Measurements from ENCODE around the gene ANKRD63. TPM values are rescaled to one million over a fixed set of nuclear protein-coding genes. Genes with fewer than 3 reads are reported as not detected.

The ANKRD63 gene
- total RNA-seq (ENCODE audit: low replicate concordance): not detected in 2 replicates

GRCh38 chr15:40282869-40283614 is at the start of gene ANKRD63:
TSS of gene ANKRD63 (minus strand) at chr15:40283064. CDS start at chr15:40282586, 478 bp downstream.
- peak within 1 kb of the TSS; percentile 37 for H3K4me3 ChIP-seq (ENCODE audit: low read depth, low read length)
- TF ChIP-seq CTCF (IDR thresholded peaks at IDR 0.05; ENCODE audit: insufficient read depth, low read length): no peak
- no peak for DNase-seq (ENCODE audit: low read depth)

- no peak overlapping the region for H3K4me3 ChIP-seq (ENCODE audit: low read depth, low read length)
- no peak for TF ChIP-seq CTCF (IDR thresholded peaks at IDR 0.05; ENCODE audit: insufficient read depth, low read length)
- DNase-seq (ENCODE audit: low read depth): no peak
Measured at GRCh38 chr15:40332113-40332781, 49.4 kb upstream of the ANKRD63 start.

GRCh38 chr15:40331637-40332036 is 48.8 kb upstream of the ANKRD63 start:
- TF ChIP-seq CTCF (IDR thresholded peaks at IDR 0.05; ENCODE audit: insufficient read depth, low read length): no peak
- no peak for DNase-seq (ENCODE audit: low read depth)
- no peak overlapping the region for H3K4me3 ChIP-seq (ENCODE audit: low read depth, low read length)

- DNase-seq (ENCODE audit: low read depth): no peak
- H3K4me3 ChIP-seq (ENCODE audit: low read depth, low read length): no peak overlapping the region
- TF ChIP-seq CTCF (IDR thresholded peaks at IDR 0.05; ENCODE audit: insufficient read depth, low read length): no peak
Measured at GRCh38 chr15:40331026-40331425, 48.2 kb upstream of the ANKRD63 start.

GRCh38 chr15:40330368-40330836 is 47.5 kb upstream of the ANKRD63 start:
- DNase-seq (ENCODE audit: low read depth): peak; percentile 45
- no peak for TF ChIP-seq CTCF (IDR thresholded peaks at IDR 0.05; ENCODE audit: insufficient read depth, low read length)
- no peak overlapping the region for H3K4me3 ChIP-seq (ENCODE audit: low read depth, low read length)

GRCh38 chr15:40329804-40330203 is 46.9 kb upstream of the ANKRD63 start:
- TF ChIP-seq CTCF (IDR thresholded peaks at IDR 0.05; ENCODE audit: insufficient read depth, low read length): no peak
- no peak for DNase-seq (ENCODE audit: low read depth)
- H3K4me3 ChIP-seq (ENCODE audit: low read depth, low read length): no peak overlapping the region

Data from fibroblast of the aortic adventitia (primary cell).